Putamen (tissue), 1 donor: Measurements from ENCODE around the gene RRAS2.
"Not testable (repeated sequence)": the region's sequence is repeated elsewhere in the genome, so short reads cannot be mapped to it uniquely, and the experiment has no call there.

ENCODE experiments used
- DNase-seq: peaks from one replicate; pipeline ENCODE4 v3.0.0-alpha.2; 2016; ENCODE audit warnings: low spot score

RRAS2 gene

DNA sequence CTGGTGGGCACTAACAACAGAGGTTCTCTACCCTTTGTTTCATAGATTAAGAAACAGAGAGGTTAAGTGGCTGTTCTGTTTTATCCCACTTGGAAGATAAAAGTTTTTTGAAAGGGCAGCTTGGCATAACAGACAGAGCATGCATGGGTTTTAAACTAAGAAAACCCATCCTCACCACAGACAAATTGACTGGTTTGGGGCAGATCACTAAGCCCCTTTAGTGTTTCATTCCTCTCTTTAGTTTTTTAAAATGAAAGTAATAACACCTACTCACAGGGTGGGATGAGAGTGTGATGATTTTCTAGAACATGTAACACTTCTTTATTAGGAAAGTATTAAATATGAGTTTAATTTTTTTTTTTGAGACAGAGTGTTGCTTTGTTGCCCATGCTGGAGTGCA lies 12.3 kb upstream of the RRAS2 start:
- no peak for DNase-seq

DNA sequence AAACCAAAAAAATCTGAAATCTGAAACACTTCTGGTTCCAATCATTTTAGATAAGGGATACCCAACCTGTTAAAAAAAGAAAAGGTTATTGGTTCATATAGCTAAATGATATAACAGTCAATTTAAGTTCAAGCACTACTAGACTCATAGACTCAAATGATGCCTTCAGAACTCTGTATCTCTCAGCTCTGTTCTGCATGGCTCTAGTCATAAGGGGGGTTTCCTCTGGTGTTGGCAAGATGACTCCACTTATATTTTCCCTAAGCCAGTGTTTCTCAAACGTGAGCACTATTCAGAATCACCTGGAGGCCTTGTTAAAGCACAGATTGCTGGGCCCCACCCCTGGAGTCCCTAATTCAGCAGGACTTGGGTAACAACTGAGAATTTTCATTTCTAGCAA lies 11.5 kb upstream of the RRAS2 start:
- no peak for DNase-seq

DNA sequence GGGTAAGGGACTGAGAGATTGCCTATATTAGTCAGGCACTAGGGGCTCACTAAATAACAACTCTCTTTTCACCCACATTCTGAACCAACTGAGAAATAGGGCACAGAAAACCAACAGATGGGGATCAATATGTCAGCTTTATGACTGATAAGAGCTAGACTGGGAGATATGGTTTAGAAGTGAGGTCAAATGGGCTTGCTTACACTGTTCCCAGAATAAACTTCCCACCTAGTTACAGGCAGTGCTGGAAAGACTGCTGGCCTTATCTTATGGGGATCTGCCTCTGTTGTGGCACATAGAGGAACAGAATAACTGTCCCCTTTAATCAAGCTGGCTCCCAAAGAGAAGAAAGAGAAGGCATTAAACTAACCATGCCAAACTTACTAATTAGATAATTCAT lies 10.6 kb upstream of the RRAS2 start:
- DNase-seq, result no peak

DNA sequence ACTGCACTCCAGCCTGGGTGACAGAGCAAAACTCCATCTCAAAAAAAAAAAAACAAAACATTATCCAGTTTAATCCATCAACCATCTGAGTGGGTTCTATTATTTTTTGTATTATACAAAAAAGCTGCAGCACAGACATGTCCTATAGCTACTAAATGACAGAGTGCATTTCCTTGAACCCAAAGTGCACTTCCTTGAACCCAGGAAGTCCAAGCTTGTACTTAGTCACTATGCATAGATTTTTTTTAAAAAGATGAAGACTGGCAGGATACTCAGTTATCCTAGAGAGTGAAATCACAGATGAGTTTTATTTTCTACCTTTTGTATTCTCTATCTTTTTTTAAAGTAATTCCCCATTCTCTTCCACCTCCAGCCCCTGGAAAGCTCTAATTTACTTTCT lies 8.0 kb upstream of the RRAS2 start:
- no peak for DNase-seq

DNA sequence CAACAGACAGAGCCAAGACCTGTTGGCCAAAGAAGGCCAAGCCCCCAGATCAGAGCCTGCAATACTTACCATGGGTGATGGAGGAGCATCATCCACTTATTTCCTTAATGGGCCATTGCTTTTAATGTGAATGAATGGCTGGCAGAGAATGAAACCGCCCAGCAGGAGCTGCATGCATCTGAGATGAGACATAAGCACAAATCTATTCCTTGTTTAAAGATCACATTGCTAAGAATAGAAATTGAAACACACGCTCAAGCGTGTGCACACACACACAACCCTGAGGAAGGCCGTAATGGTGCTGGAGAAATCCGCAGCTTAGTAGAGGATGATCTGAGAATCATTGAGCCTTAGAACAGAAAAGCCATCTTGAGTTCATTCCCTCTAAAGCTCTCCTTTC lies 5.3 kb upstream of the RRAS2 start:
- DNase-seq, result no peak

DNA sequence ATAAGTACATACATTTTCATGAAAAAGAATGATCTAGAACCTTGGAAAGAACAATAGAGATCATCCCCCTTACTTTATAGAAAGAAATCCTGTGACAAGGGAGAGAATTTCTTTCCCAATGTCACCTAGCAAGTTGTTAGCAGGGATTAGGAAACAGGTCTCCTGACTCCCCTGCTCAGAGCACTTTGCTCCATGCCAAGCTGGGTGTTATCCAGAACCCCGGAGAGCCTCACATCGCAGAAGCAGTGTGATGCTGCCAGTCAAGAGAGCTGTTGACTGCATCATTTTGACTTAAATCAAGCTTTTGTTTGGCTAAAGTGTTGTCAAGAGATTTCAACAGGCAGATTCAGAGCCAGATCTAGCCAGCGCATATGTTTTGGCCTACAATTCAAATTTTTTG lies 3.6 kb upstream of the RRAS2 start:
- DNase-seq, result no peak

- DNase-seq, result no peak
Observed at GRCh38 chr11:14361951-14362350, 3.0 kb upstream of the RRAS2 start.

DNA sequence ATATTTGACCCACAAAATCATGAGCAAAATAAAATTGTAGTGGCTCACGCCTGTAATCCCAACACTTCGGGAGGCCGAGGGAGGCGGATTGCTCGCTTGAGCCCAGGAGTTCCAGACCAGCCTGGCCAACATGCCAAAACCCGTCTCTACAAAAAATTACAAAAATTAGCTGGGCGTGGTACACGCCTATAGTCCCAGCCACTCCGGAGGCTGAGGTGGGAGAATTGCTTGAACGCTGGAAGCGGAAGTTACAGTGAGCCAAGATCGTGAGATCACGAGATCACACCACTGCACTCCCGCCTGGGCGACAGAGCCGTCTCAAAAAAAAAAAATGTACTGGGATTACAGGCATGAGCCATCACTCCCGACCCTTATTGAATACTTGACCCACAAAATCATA lies 2.0 kb upstream of the RRAS2 start:
- no peak for DNase-seq

GRCh38 chr11:14359501-14360031 lies 583 bp upstream of the RRAS2 start:
- DNase-seq, result no peak

DNA sequence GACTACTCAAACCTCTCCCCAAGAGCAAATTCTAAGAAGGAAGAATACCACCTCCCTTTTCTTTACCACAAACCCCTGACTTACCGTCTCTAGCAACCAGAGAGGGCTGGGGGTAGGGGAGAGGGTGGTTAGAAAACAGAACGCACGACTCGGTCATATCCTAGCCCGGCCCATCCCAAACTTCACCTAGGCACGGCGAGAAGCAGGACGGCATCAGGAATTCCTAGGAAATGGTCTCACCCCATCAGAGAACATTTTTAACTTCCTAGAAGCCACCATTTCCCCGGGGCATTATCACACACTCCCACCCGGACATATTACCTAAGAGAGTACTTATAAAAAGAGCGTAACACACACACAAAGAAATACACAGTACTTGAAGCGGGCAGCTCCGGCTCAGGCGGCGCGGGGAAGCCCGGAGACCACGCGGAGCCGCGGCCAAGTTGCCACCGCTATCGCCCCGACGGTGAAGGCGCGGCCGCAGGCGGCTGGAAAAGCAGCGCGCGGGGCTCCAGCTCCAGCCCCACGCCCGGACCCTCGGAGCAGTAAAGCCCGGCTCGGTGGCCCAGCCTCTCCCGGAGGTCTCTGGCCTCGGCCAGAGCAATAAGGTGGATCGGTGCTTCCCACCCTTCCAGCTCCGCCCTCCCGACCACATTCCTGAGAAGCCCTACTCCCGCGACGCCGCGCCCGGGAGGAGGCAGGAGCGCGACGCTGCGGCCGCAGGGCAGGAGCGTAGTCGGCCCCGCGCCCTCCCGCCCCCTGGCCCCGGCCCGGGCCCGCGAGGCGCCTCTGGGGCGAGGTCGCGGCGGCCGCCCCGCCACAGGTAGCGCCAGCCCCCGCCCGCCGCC lies 878 bp downstream of the RRAS2 start:
- no peak for DNase-seq

GRCh38 chr11:14356342-14356741 lies 2.6 kb downstream of the RRAS2 start:
- no peak for DNase-seq

DNA sequence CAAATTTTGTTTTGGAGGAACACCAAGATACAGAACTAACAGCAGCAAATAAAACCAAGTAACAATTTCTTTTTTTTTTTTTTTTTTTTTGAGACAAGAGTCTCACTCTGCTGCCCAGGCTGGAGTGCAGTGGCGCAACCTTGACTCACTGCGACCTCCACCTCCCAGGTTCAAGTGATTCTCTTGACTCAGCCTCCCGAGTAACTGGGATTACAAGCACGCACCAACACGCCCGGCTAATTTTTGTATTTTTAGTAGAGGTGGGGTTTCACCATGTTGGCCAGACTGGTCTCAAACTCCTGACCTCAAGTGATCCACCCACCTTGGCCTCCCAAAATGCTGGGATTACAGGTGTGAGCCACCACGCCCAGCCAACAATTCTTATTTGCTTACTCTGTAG lies 4.4 kb downstream of the RRAS2 start:
- DNase-seq, result not testable (repeated sequence)

GRCh38 chr11:14350716-14351238 lies 8.2 kb downstream of the RRAS2 start:
- no peak for DNase-seq

DNA sequence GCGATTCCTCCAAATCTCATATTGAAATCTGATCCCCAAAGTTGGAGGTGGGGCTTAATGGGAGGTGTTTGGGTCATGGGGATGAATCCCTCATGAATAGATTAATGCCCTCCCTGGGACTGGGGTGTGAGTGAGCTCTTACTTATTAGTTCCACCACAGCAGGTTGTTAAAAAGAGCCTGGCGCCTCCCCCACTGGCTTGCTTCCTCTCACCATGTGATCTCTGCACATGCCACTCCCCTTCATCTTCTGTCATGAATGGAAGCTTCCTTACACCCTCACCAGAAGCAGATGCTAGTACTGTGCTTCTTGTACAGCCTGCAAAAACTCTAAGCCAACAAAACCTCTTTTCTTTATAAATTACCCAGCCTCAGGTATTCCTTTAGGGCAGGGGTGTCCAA lies 8.8 kb downstream of the RRAS2 start:
- no peak for DNase-seq

GRCh38 chr11:14347991-14348390 lies 11.0 kb downstream of the RRAS2 start:
- no peak for DNase-seq

DNA sequence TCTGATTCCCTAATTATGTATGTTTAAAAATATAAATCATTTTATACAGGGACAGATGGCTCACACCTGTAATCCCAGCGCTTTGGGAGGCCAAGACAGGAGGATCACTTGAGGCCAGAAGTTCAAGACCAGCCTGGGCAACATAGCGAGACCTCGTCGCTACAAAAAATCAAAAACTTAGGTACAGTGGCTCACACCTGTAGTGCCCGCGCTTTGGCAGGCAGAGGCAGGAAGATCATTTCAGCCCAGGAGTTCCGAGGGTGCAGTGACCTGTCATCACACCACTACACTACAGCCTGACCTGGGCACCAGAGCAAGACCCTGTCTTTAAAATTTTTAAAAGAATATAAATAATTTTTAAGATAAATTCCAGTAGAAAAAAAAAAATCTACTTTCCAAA lies 11.5 kb downstream of the RRAS2 start:
- no peak for DNase-seq

DNA sequence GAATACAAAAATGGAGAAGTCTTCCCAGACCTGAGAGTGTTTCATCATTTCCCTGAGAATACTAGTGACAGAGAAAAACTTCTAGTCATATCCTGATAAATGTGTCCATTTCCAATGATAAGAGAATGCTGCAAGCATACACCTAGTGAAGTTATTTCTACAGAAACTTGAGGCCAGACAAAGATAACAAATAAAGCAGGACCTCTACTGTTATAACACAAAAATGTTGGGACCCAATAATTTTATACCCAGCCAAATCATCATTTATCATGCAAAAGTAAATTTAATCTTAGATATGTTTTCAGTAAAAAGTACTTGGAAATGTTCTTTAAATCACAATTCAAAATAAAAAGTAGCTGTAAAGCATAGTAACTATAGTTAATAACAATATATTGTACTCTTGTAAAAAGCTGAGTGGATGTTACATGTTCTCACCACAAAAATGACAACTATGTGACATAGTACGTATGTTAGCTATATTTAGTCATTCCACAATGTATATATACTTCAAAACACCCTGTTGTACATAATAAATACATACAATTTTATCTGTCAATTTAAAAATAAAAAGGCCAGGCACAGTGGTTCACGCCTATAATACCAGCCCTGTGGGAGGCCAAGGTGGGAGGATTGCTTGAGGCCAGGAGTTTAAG lies 12.6 kb downstream of the RRAS2 start:
- no peak for DNase-seq

DNA sequence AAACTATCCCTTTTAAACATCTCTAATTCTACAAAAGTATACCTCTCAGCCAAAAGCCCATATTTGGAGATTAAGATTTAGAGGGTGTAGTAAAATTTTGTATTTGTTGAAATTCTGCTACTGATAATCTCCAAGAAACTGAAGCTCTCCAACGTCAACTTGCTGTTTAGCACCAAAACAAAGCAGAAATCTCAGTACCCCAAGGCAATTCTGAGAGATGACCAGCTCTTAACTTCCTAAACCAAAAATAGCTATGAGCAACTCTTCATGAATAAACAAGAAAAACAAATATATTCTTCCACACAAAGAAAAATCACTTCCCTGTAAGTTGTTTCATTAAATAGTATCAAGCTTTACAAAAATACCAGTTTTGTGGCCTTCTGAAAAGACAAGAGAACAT lies 13.3 kb downstream of the RRAS2 start:
- no peak for DNase-seq

- DNase-seq, result not testable (repeated sequence)
Observed at GRCh38 chr11:14345016-14345415, 14.0 kb downstream of the RRAS2 start.

GRCh38 chr11:14342906-14343305 lies 16.1 kb downstream of the RRAS2 start:
- DNase-seq, result no peak

DNA sequence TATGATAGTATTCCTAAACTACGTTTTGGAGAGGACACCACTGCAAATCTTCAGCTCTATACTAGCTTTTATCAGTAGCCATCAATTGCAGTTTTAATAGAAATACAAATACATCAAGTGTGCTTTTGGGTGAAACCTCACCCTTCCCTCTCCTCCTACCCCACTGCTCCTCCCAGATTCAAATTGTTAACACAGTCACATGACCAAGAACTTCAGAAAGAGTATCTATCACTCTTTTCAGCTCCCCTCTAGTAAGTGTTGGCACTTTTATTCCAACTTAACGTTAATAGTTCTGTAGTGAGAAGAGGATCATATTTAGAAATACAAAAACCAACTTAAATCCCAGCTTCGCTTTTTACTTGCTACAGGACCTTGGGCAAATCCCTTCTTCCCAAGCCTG lies 17.0 kb downstream of the RRAS2 start:
- DNase-seq, result no peak

GRCh38 chr11:14340721-14341120 lies 18.3 kb downstream of the RRAS2 start:
- no peak for DNase-seq

DNA sequence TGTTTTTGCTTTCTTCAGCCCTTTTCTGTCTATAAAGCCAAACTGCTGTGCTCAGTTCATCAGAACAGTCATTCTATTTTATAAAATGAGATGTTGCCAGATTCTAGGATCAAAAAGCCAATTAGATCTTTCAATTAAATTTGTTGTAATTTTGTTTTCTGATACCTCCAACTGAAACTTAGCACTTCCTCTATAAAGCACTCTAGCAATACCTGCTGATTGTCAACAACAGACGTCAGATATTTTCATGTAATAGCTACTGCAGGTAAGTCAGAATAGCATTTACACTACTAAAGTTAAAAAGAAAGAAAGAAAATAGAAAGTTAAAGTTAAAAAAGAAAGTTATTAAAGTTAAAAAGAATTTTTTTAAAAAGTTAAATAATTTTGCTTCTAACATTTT lies 19.6 kb downstream of the RRAS2 start:
- DNase-seq, result no peak
